Stimulated activated CD4-positive, alpha-beta T cell treated with anti-CD3 and anti-CD28 coated beads, TNF-alpha, amount 100 ng/mL, for 1 hour (primary cell): Measurements from ENCODE around the gene ZFPM1.

Experiments used
- DNase-seq, 3 donors: peaks; one replicate each; pipeline ENCODE4 v3.0.0-alpha.2; 2020; ENCODE audit warnings: low read depth in 3 of 3, low spot score in 1 of 3

The ZFPM1 gene

DNA sequence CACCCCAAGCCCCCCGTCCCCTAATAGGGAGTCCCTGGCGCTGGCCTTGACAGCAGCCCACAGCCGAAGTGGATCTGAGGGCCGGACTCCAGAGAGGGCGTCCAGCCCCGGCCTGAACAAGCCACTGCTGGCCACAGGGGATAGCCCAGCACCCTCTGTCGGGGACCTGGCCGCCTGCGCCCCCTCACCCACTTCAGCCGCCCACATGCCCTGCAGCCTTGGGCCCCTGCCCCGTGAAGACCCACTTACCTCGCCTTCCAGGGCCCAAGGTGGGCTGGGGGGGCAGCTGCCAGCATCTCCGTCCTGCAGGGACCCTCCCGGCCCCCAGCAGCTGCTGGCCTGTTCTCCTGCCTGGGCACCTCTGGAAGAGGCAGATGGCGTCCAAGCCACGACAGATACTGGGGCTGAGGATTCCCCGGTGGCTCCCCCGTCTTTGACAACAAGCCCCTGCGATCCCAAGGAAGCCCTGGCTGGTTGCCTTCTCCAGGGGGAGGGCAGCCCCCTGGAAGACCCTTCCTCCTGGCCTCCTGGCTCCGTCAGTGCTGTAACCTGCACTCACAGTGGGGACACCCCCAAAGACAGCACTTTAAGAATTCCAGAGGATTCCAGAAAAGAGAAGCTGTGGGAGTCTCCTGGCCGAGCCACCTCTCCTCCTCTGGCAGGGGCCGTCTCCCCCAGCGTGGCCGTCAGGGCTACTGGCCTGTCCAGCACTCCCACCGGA, 19.3 kb upstream of the ZFPM1 start:
- DNase-seq = no peak

DNA sequence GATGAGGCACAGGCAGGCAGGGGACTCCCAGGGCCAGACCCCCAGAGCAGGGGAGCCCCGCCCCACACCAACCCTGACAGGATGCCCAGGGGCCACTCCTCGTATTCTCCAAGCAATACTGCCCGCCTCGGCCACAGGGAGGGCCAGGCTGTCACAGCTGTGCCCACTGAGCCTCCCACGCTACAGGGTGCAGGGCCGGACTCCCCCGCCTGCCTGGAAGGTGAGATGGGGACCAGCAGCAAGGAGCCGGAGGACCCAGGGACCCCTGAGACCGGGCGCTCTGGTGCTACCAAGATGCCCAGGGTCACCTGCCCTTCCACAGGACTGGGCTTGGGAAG, 18.8 kb upstream of the ZFPM1 start:
- no peak for DNase-seq

DNA sequence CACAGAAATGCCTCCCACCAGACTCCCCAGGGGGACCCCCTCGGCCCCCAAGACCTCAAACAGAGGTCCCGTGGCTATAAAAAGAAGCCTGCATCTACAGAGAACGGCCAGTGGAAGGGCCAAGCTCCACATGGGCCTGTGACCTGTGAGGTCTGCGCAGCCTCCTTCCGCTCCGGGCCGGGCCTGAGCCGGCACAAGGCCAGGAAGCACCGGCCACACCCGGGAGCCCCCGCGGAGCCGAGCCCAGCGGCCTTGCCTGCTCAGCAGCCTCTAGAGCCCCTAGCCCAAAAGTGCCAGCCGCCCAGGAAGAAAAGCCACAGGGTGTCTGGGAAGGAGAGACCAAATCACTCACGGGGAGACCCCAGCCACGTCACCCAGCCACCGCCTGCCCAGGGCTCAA, 18.3 kb upstream of the ZFPM1 start:
- no peak for DNase-seq

DNA sequence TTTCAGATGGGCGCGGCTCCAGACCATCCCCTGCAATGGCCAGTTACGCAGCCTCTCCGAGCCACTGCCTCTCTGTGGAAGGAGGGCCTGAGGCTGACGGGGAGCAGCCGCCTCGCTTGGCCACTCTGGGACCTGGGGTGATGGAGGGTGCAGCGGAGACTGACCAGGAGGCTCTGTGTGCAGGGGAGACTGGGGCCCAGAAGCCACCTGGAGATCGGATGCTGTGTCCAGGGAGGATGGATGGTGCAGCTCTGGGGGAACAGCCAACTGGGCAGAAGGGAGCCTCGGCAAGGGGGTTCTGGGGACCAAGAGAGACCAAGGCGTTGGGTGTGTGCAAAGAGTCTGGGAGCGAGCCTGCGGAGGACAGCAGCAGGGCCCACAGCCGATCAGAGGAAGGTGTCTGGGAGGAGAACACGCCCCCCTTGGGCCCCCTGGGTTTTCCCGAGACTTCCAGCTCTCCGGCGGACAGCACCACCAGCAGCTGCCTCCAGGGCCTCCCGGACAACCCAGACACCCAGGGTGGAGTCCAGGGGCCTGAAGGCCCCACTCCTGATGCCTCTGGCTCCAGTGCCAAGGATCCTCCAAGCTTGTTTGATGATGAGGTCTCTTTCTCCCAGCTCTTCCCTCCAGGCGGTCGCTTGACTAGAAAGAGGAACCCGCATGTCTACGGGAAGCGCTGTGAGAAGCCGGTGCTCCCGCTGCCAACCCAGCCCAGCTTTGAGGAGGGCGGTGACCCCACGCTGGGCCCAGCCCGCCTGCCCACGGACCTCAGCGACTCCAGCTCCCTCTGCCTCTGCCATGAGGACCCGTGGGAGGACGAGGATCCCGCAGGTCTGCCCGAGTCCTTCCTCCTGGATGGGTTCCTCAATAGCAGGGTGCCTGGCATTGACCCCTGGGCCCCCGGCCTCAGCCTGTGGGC, 17.4 kb upstream of the ZFPM1 start:
- DNase-seq = no peak

DNA sequence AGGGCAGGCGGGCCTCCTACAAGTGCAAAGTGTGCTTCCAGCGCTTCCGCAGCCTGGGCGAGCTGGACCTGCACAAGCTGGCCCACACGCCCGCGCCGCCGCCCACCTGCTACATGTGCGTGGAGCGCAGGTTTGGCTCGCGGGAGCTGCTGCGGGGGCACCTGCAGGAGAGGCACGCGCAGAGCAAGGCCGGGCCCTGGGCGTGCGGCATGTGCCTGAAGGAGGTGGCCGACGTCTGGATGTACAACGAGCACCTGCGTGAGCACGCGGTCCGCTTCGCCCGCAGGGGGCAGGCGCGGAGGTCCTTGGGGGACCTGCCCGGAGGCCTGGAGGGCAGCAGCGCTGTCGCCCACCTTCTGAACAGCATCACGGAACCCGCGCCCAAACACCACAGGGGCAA, 16.3 kb upstream of the ZFPM1 start:
- no peak for DNase-seq

DNA sequence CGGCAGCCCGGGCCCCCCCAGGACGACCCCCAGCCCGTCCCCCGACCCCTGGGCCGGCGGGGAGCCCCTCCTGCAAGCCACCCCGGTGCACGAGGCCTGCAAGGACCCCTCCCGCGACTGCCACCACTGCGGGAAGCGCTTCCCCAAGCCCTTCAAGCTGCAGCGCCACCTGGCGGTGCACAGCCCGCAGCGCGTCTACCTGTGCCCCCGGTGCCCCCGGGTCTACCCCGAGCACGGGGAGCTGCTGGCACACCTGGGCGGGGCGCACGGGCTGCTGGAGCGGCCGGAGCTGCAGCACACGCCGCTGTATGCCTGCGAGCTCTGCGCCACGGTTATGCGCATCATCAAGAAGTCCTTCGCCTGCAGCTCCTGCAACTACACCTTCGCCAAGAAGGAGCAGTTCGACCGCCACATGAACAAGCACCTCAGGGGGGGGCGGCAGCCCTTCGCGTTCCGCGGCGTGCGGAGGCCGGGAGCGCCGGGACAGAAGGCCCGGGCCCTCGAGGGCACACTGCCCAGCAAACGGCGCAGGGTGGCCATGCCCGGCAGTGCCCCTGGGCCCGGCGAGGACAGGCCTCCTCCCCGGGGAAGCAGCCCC, 15.6 kb upstream of the ZFPM1 start:
- peak in 1 of 3 donors; percentile 62 for DNase-seq

DNA sequence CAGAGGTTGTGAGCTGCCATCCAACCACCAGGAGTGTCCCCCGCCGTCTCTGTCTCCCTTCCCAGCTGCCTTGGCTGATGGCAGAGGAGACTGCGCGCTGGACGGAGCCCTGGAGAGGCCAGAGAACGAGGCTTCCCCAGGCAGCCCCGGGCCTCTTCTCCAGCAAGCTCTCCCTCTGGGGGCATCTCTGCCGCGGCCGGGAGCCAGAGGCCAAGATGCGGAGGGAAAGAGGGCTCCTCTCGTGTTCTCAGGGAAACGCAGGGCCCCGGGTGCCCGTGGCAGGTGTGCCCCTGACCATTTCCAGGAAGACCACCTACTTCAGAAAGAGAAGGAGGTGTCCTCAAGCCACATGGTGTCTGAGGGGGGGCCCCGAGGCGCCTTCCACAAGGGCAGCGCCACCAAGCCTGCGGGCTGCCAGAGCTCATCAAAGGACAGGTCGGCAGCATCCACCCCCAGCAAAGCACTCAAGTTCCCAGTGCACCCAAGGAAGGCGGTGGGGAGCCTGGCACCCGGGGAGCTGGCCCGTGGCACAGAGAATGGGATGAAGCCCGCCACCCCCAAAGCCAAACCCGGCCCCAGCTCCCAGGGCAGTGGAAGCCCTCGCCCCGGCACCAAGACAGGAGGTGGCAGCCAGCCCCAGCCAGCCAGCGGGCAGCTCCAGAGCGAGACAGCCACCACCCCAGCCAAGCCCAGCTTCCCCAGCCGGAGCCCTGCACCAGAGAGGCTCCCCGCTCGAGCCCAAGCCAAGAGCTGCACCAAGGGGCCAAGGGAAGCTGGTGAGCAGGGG, 14.8 kb upstream of the ZFPM1 start:
- no peak for DNase-seq

DNA sequence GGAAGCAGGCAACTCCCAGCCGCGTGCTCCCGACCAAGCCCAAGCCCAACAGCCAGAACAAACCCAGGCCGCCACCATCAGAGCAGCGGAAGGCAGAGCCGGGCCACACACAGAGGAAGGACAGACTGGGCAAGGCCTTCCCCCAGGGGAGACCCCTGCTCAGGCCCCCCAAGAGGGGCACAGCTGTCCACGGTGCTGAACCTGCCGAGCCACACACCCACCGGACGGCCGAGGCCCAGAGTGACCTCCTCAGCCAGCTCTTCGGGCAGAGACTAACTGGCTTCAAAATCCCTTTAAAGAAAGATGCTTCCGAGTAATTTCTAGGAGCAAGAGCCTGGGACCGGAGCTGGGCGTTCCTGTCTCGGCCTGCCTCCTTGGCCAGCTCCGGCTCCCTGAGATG, 14.1 kb upstream of the ZFPM1 start:
- DNase-seq = no peak

DNA sequence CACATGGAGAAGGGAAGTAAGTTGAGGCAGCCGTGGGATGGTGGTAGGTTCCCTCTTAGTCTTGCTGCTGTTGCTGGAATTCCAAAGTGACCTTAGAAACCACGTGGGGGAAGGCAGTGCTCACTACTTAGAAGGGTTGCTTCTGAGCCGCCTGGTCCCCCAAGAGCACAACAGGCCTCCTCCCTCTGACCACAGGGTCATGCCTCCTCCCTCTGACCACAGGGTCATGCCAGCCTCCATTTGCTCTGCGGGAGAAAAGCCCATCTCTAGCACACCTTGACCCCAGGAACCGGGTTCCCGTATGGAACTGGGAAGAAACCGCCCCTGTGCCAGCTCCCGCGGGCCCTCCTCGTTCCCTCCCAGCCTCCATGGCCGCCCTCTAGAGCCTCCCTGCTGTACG, 13.4 kb upstream of the ZFPM1 start:
- no peak for DNase-seq

DNA sequence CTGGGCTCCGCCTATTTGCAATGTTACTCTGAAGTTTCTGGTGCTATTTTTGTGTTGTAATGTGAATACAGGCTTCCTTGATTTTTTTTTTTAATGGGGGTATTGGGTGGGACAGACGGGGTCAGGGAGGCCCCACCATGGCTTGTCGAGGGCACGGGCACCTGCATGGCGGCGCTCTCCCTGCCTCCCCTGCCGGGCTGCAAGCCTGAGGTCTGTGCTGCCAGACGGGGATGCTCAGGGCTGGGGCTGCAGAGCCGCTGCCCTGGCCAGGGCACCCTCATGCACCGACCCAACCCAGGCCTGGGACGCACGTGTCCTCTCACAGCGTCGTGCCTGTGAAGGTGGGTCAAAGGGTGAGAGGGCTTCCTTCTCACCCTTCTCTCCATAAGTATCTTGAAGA, 13.0 kb upstream of the ZFPM1 start:
- no peak for DNase-seq

DNA sequence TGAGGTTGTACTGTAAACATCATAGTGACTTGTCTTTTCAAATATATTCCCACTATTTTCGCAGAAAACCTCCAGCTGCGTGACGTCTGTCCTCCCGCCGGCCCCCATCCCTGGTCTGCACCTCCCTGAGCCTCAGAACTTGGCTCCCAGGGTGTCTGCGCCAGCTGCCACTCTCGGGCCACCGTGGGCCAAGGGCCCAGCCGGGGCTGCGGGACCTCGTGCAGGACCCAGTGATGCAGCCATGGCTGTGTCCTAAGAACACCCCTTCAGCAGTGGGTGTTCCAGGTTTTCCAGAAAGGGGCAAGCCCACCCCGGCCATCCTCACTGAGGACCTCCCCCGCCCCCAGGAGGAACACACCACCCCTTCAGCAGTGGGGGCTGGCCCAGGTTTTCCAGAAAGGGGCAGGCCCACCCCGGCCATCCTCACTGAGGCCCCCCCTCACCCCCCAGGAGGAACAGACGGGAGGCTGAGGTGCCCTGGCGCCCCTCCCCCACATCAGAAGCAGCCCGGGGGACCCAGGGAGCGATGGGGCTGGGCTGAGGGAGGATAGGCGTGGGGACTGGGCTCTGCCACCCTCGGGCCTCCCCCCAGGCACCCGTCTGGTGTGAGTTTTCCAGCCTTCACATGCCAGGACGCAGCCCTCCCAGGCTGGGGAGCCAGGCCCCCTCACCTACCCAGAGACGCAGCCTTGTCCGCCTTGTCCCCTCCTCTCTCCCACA, 12.2 kb upstream of the ZFPM1 start:
- no peak for DNase-seq

DNA sequence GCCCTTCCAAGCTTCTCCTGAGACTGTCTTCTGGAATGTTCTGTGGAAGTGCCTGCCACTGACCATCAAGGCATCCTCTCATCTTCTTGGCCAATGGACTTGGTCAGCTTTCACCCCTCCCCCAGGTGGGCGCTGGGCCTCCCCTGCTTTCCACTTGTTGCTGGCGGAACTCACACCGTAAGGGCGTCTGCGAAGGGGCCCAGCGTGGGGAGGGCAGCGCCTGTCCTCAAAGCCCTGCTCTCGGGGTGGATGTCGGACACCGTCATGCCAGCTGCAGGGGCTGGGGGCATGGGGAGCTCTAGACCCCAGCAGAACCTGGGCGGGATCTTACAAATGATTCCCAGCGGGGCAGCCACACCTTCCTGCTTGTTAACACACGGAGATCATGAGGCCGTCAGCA, 11.6 kb upstream of the ZFPM1 start:
- no peak for DNase-seq

DNA sequence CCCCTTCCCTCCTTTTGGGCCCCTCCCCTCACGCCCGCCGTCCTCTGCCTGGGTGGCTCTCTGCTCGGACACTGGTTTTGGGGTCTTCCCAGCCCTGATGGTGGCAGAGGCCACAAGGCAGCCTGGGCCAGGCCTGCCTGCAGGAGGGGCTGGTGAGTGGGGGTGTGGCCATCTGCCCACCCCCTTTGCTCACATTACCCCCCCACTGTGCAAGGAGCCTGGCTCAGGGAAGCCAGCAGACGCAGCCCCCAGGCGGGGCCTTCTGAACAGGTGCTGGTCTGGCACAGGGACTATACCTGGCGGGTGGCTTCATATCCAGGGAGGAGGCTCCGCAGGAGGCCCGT, 10.7 kb upstream of the ZFPM1 start:
- no peak for DNase-seq

DNA sequence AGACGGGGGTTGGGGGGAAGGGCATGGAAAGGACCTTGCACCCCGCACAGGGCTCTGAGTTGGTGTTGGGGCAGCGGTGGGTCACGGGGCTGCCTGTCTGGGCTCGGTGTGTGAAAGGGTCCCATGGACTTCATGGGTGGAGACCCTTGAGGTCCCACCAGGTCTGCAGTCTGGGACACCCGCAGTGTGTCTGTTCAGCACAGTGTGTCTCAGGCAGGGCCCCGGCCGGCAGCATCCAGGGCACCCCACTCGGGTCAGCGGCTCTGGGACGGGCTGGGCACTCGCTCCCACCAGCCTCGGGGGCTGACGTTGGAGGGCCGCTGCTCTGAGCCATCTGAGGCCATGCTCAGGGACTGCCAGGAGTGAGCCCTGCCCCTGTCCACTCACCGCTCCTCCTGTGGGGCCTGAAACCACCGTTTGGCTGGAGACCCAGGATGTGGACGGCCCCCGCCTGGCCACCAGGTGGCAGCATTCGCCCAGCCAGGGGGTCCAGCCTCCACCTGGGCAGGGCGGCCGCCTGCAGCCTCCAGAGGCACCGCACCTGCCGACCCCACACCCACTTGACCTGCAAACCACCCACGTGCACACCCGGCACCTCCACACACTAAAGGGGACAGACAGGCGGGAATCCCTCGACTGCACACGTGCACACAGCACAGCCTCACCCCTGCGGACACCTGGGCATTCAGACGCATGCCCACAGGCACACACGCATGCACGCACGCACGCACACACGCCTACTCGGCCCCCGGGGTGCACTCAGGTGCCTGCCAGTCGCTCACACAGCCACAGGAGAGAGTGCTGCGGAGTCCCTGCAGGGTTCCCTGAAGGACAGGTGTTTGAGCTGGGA, 10.1 kb upstream of the ZFPM1 start:
- DNase-seq = peak; percentile 54 to 79 (median 68)

DNA sequence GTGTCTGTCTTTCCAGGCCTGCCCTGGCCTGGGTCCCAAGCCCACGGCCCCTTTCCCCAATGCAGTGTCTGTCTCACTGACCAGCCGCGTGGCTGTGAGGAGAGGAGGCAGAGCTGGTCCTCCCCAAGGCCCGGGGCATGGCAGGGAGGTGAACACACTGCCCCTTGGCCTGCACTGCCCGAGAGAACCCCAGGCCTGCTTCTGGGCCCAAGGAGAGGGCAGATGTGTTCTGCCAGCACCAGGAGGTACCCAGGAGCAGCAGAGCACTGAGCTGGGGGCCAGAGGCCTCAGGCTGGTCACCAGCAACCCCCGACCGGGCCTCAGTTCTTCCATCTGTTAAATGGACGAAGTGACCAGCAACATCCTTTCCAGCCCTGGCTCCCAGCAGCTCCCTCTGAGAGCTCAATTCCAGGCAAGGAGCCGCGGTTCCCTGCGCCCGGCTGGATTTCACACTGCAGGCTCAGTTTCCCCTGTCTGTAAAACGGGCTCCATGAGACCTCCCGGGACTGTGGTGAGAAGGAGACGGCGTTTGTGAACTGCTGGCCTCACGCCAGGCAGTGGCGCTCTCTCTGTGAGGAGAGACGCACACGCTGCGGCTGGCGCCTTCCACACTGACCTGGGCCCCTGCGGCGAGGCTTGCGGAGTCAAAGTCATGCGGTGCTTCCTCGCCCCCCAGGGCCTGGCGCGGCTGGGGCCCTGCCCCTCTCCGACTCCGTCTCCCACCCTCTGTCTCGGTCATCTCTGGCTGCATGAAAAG, 8.1 kb upstream of the ZFPM1 start:
- DNase-seq = no peak

DNA sequence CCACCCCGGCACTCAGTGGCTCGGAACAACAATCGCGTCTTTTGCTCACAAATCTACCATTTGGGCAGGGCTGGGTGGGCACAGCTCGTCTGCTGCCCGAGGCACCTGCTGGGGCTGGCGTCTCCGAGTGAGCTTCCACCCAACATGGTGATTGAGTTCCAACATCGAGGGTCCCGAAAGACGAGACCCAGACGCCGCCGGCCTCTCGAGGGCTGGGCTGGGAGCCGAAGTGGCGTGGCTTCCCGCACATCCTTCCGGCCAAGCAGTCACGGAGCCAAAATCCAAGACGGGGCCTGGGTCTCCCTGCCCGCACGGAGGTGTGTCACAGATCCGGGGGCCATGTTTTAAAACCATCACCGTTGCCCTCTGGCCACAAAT, 7.5 kb upstream of the ZFPM1 start:
- no peak for DNase-seq

DNA sequence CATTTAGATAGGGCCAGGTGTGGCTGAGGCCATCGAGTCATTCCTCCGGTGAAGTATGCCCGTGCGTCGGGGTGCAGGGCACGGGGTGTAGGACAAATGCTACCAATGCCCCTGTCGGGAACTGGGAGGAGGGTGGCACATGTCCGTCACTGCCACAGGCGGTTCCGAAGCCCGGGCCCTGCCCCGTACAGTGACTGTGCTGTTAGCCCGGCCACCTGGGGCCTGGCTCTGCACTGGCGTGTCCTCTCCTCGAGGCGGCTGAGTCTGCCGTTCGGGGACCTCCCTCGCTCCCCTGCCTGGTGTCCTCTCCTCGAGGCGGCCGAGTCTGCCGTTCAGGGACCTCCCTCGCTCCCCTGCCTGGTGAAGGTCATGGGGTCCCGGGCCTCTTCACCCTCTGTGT, 7.0 kb upstream of the ZFPM1 start:
- DNase-seq = no peak

DNA sequence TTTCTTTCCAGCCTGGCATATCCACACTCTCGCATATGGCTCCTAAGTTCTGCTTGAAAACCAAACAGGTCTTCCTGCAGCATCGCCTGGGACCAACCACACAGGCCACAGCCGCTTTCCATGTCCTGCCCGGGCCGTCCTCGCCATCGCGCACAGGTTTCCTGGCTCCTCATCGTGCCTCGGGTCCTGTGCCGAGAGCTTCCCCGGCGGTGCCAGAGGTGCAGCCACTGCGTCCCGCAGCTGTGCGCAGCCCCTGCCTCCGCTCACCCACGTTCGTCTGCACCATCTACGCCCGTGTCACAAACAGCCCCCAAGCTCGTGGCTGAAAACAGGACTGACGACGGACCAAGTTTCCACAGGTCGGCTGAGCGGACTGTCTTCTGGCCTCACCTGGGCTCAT, 6.3 kb upstream of the ZFPM1 start:
- no peak for DNase-seq

DNA sequence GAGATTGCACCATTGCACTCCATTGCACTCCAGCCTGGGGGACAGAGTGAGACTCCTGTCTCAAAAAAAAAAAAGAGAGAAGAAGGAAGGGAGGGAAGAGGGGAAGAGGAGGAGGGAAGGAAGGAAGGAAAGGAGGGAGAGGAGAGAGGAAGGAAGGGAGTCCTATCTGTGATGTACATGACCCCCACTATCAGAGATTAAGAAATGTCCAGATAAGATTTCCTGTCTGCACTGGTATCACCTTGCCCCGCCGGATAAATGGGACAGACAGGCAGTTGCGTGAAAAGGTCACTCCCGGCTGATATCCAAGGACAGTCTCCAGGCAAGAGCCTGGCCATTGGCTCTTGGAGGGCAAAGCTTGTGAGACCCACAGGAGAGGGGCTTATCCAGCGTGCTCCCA, 5.2 kb upstream of the ZFPM1 start:
- no peak for DNase-seq
